ENCODE results near the gene APRT.

APRT gene, protein sequence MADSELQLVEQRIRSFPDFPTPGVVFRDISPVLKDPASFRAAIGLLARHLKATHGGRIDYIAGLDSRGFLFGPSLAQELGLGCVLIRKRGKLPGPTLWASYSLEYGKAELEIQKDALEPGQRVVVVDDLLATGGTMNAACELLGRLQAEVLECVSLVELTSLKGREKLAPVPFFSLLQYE

GRCh38 chr16:88811769-88812512, at the start of gene APRT:
APRT (minus strand) TSS chr16:88811928; CDS start chr16:88811899, 29 bp downstream.
- peak within 1 kb of the TSS; percentile 66 for H3K4me3 ChIP-seq
- H3K4me1 ChIP-seq = peaks cover 13% of the 10 kb centered on the region
- no peaks in the 10 kb centered on the region for H3K27me3 ChIP-seq (ENCODE audit: low read depth)
- H3K36me3 ChIP-seq (replicated peaks) = peaks cover 41% of the 10 kb centered on the region
- in situ Hi-C loops (cut with MboI; ENCODE audit: low sequenced_read_pairs) = loop anchor here (10.0 to 25.0 kb wide), 3 partner anchors 353 to 750 kb away; partner anchors contain the start of genes RPL13 and ZNF778
- no peaks in the 10 kb centered on the region for H3K9me3 ChIP-seq
- peak; percentile 84 to 96 for DNase-seq (ENCODE audit: low spot score in 2 of 2)

DNA sequence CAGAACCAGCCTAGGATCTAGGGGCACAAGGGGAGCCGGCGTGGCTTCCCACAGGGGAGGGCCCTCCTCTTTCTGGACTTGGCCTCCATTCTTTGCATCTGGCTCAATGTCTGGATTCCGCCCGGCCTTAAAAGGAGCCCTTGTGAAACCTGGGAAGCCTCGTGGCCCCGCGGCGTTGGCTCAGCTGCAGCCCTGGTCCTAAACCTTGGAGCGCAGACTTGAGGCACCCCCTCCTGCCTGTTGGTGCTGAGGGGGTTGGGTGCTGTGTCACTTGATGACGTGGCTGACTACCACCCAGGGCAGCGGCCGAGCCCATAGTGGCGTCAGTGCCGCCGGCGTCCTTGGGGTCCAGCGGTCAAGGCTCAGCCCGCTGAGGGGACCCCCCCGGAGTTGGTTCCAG, 49.6 kb upstream of the APRT start:
- H3K9me3 ChIP-seq = no peaks in the 10 kb centered on the region
- H3K27me3 ChIP-seq (ENCODE audit: low read depth) = no peaks in the 10 kb centered on the region
- peaks cover 5% of the 10 kb centered on the region for H3K4me1 ChIP-seq
- H3K36me3 ChIP-seq (replicated peaks) = peaks cover 22% of the 10 kb centered on the region
- in situ Hi-C loops (cut with MboI; ENCODE audit: low sequenced_read_pairs) = no loop called here
- no peak for DNase-seq (ENCODE audit: low spot score in 2 of 2)
- no peak overlapping the region for H3K4me3 ChIP-seq

DNA sequence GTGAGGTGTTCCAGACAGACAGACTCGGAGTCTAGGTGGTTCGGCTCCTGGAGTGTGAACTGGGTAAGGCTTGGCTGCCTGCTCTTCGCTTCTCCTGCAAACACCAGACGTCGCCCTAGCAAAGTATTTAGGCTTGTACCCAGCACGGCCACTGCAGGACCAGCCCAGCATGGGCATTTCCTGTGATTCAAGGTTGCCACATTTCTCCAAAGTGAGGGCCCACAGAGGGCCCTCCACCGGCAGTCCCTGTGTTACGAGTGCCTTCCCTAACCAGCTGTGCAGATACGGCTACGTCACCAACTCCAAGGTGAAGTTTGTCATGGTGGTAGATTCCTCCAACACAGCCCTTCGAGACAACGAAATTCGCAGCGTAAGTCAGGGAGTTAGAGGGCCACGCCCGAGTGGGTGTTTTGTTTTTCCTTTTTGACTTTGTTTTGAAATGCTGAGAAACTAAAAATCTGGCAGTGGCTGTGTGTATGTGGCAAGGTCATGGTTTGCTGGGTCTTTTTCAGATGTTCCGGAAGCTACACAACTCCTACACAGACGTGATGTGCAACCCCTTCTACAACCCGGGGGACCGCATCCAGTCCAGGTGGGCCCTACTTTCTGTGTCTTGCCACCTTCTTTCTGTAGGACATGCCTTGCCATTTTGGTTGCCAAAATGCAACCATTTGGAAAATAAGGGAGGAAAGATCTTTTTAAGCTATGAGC, 47.8 kb upstream of the APRT start:
- Histone ChIP-seq H3K4me3 (no peak overlapping the region), H3K27me3 (ENCODE audit: low read depth) (no peaks in the 10 kb centered on the region), H3K4me1 (peaks cover 5% of the 10 kb centered on the region), H3K36me3 (replicated peaks) (peaks cover 22% of the 10 kb centered on the region), H3K9me3 (no peaks in the 10 kb centered on the region)
- in situ Hi-C loops (cut with MboI; ENCODE audit: low sequenced_read_pairs) = no loop called here
- DNase-seq (ENCODE audit: low spot score in 2 of 2) = no peak

DNA sequence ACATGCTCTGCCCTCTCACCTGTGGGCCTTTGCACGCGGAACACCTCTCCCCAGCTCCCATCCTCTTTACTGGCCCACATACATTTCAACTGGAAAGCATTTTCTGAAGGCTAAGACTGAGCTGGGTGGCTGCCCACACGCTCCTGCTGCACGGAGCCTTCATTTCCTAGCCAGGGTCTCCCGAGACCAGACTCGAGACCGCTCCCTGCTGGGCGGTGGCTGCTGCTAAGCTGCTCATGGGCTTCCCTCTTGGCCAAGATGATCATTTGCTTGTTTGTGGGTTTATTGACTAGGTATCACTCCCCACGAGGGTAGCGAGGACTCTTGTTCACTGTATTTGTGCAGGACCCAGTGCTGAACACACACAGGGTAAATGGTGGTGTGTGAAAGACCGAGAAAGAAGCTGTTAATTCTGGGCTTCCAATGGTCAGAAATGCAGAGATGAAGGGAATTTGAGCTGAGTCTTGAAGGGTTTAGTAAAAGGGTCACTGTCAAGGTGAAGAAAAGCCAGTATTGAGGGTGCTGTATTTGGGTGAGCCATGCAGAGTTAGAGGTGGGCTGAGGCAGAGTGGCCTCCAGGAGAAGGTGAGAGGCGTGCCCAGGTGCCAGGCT, 46.1 kb upstream of the APRT start:
- Histone ChIP-seq H3K36me3 (replicated peaks) (peaks cover 22% of the 10 kb centered on the region), H3K4me1 (peaks cover 5% of the 10 kb centered on the region), H3K4me3 (peak overlapping the region; percentile 93), H3K27me3 (ENCODE audit: low read depth) (no peaks in the 10 kb centered on the region), H3K9me3 (no peaks in the 10 kb centered on the region)
- peak; percentile 36 to 76 for DNase-seq (ENCODE audit: low spot score in 2 of 2)
- in situ Hi-C loops (cut with MboI; ENCODE audit: low sequenced_read_pairs) = no loop called here

- Histone ChIP-seq H3K36me3 (replicated peaks) (peaks cover 22% of the 10 kb centered on the region), H3K9me3 (no peaks in the 10 kb centered on the region), H3K27me3 (ENCODE audit: low read depth) (no peaks in the 10 kb centered on the region), H3K4me1 (peaks cover 5% of the 10 kb centered on the region), H3K4me3 (peak within 1 kb of the TSS; percentile 93)
- DNase-seq (ENCODE audit: low spot score in 2 of 2) = peak; percentile 95 to 99
- in situ Hi-C loops (cut with MboI; ENCODE audit: low sequenced_read_pairs) = no loop called here
Measured at GRCh38 chr16:88856828-88857727, 45.4 kb upstream of the APRT start, which contains the start of the genes GALNS and TRAPPC2L. GALNS (minus strand) TSS chr16:88856947; CDS start chr16:88856877, 70 bp downstream. TRAPPC2L (plus strand) TSS chr16:88857127; CDS start chr16:88857151, 24 bp downstream.

DNA sequence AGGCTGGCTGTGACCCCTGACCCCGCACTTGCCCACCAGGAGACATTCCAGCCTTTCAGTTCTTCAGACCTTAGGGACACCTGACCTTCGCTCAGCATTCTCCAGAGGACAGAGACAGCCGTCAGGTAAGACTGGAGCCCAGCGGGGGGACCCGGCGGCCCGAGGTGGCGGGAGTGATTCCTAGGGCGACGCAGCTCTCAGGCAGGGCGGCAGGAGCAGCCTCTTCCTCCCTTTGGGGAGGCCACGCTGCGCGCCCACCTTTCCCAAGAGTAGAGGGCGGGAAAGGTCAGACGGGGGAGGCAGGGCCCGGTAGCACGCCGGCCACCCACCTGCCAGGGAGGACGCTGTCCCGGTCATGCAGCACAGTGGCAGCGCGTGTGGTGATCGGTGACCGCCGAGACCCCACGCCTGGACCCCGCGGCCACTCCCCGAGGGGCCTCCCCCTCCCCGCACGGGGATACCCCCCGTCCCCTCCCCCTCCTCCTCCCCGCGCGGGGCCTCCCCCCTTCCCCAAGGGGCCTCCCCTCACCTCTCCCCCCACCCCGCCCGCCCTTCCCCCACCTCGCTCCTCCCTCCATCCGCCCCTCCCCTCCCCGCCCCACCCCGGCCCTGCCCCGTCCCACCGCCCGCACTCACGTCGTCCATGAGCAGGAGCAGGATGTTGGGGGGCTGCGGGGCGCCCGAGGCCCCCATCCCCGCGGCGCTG, 44.5 kb upstream of the APRT start:
- Histone ChIP-seq H3K27me3 (ENCODE audit: low read depth) (no peaks in the 10 kb centered on the region), H3K4me3 (peak overlapping the region; percentile 93), H3K36me3 (replicated peaks) (peaks cover 22% of the 10 kb centered on the region), H3K9me3 (no peaks in the 10 kb centered on the region), H3K4me1 (peaks cover 5% of the 10 kb centered on the region)
- in situ Hi-C loops (cut with MboI; ENCODE audit: low sequenced_read_pairs) = no loop called here
- DNase-seq (ENCODE audit: low spot score in 2 of 2) = peak in 1 of 2 experiments; percentile 33

DNA sequence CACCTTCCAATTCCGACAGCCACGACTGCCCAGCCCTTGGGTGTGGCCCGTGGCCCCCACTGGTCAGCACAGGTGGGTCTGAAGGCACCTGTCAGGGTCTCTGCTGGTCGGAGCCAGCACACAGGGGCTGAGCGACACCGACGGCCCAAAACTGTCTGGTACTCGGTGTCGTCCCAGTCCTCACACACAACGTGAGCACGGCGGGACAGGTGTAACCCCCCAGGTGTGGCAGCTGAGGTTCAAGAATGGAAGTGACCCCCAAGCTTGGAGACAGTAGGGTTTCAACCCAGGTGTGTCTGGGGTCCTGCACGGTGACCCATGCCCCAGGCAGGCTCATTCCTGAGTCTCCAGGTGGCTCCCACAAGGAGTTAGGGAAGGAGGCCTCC, 44.0 kb upstream of the APRT start:
- Histone ChIP-seq H3K36me3 (replicated peaks) (peaks cover 19% of the 10 kb centered on the region), H3K4me1 (peaks cover 5% of the 10 kb centered on the region), H3K27me3 (ENCODE audit: low read depth) (no peaks in the 10 kb centered on the region), H3K9me3 (no peaks in the 10 kb centered on the region), H3K4me3 (peak overlapping the region; percentile 93)
- in situ Hi-C loops (cut with MboI; ENCODE audit: low sequenced_read_pairs) = no loop called here
- DNase-seq (ENCODE audit: low spot score in 2 of 2) = no peak

DNA sequence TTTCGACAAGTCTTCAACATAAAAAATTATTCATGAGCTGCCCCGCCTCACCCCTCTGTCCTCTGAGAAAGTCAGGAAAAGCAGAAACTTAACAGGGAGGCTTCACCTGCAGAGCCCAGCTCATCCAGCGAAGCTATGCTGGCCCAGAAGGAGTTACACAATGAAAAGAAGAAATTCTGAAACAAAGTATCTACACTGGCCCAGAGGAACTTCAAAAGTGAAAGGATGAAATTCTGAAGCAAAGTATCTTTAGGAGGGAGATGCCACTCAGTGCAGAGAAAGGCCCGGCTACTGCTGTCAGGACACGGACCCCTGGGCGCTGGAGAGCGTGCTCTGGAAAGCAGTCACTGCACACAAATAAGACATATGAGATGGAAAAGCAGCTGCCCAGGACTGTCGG, 43.4 kb upstream of the APRT start:
- in situ Hi-C loops (cut with MboI; ENCODE audit: low sequenced_read_pairs) = no loop called here
- H3K27me3 ChIP-seq (ENCODE audit: low read depth) = no peaks in the 10 kb centered on the region
- peaks cover 14% of the 10 kb centered on the region for H3K36me3 ChIP-seq (replicated peaks)
- no peak overlapping the region for H3K4me3 ChIP-seq
- H3K9me3 ChIP-seq = no peaks in the 10 kb centered on the region
- peaks cover 5% of the 10 kb centered on the region for H3K4me1 ChIP-seq
- no peak for DNase-seq (ENCODE audit: low spot score in 2 of 2)

DNA sequence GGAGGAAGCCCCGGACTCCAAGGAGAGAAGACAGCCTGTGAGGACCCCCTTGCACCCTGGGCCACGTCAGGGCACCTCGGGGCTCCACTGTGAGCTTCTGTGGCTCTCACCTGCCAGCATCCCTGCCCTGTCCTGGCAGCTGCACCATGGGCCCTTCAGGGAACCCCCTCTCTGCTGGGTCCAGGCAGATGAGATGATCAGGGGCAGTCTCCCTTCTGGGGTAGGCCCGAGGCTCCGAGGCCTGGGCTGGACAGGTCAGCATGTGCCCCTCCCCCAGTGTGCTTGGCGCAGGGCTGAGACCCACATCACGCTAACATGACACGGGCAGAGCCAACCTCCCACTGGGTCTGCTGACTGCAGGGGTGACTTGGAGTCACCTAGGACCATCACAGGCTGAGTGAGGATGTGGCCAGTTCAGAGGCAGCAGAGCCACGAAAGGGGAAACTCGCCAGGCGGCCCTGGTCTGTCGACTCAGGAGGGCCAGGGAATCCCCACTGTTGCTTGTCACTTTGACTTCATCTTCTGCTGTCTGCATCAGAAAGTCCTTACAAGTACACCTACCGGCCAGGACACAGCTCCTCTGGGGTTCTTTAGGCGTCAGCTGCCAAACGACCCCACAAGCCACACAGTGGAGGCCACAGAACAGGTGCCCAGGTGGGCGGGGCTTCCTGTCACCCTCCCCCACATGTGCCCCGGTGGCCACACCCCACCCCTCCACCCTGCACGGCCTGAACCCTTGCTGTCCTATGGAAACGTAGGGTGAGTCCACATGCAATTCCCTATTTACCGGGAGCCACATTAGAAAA, 42.8 kb upstream of the APRT start:
- Histone ChIP-seq H3K27me3 (ENCODE audit: low read depth) (no peaks in the 10 kb centered on the region), H3K36me3 (replicated peaks) (peaks cover 7% of the 10 kb centered on the region; the same call in 1 of the 2 replicates), H3K4me1 (peaks cover 5% of the 10 kb centered on the region), H3K4me3 (no peak overlapping the region), H3K9me3 (no peaks in the 10 kb centered on the region)
- in situ Hi-C loops (cut with MboI; ENCODE audit: low sequenced_read_pairs) = no loop called here
- peak in 1 of 2 experiments; percentile 34 for DNase-seq (ENCODE audit: low spot score in 2 of 2)

DNA sequence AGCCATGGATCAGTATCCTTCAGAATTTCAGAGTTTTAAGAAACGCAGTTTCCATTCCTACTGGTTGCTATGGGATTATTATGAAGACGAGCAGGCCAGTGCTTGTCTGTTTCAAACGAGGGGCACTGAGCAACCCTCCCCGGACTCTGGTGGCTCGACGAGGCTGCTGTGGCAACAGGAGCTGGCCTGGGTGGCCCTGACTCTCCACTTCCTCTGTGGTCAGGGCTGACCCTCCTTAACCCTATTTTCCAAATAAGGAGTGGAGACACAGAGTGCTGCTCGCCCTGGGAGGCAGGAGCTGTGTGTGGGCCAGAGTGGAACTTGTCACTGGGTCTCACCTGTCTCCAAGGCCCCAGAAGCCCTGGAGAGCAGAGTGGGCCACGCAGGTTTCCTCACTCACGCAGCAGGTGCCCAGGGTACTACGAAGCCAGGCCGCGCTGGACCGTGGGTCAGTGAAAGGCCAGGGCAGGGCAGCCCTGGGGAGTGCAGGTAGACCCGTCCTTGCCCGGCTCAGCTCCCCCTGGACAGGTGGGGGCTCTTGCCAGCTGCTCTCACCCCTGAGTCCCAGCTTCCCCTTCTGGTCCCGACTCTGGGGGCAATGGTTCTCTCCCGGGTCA, 41.7 kb upstream of the APRT start:
- no peaks in the 10 kb centered on the region for H3K9me3 ChIP-seq
- DNase-seq (ENCODE audit: low spot score in 2 of 2) = no peak
- no peaks in the 10 kb centered on the region for H3K27me3 ChIP-seq (ENCODE audit: low read depth)
- H3K4me3 ChIP-seq = no peak overlapping the region
- peaks cover 5% of the 10 kb centered on the region for H3K4me1 ChIP-seq
- in situ Hi-C loops (cut with MboI; ENCODE audit: low sequenced_read_pairs) = no loop called here
- no peaks in the 10 kb centered on the region for H3K36me3 ChIP-seq (replicated peaks)

- in situ Hi-C loops (cut with MboI; ENCODE audit: low sequenced_read_pairs) = no loop called here
- Histone ChIP-seq H3K4me1 (no peaks in the 10 kb centered on the region; the same call in 1 of the 2 replicates), H3K27me3 (ENCODE audit: low read depth) (no peaks in the 10 kb centered on the region), H3K36me3 (replicated peaks) (no peaks in the 10 kb centered on the region), H3K9me3 (no peaks in the 10 kb centered on the region), H3K4me3 (no peak overlapping the region)
- DNase-seq (ENCODE audit: low spot score in 2 of 2) = no peak
Measured at GRCh38 chr16:88851616-88852015, 39.9 kb upstream of the APRT start.
